Stimulated activated CD4-positive, alpha-beta T cell treated with anti-CD3 and anti-CD28 coated beads, Interleukin-2, amount 100 ng/mL, for 48 hours (primary cell): ENCODE data around the gene MFAP2.

Experiments used
- DNase-seq, 2 donors: peaks; one replicate each; pipeline ENCODE4 v3.0.0-alpha.2; 2020

The MFAP2 gene

GRCh38 chr1:17007121-17007520, 26.7 kb upstream of the MFAP2 start:
- DNase-seq, result no peak

- DNase-seq, result no peak
These were observed 24.9 kb upstream of the MFAP2 start for GRCh38 chr1:17005365-17005740.

- no peak for DNase-seq
These were observed 24.3 kb upstream of the MFAP2 start for GRCh38 chr1:17004466-17005364.

GRCh38 chr1:17002524-17002902, 22.1 kb upstream of the MFAP2 start:
- no peak for DNase-seq

GRCh38 chr1:17001760-17002523, 21.5 kb upstream of the MFAP2 start:
- no peak for DNase-seq

- no peak for DNase-seq
These were observed 19.4 kb upstream of the MFAP2 start for GRCh38 chr1:16999863-17000262.

GRCh38 chr1:16998589-16998988, 18.2 kb upstream of the MFAP2 start:
- DNase-seq, result no peak

- no peak for DNase-seq
These were observed 16.4 kb upstream of the MFAP2 start for GRCh38 chr1:16996845-16997244.

GRCh38 chr1:16993521-16994038, 13.2 kb upstream of the MFAP2 start:
- no peak for DNase-seq

- no peak for DNase-seq
These were observed 12.3 kb upstream of the MFAP2 start for GRCh38 chr1:16992675-16993074.

- DNase-seq, result no peak
These were observed 11.7 kb upstream of the MFAP2 start for GRCh38 chr1:16992102-16992501.

- no peak for DNase-seq
These were observed 11.2 kb upstream of the MFAP2 start for GRCh38 chr1:16991571-16991970.

GRCh38 chr1:16989676-16990391, 9.4 kb upstream of the MFAP2 start:
- no peak for DNase-seq

- no peak for DNase-seq
These were observed 7.8 kb upstream of the MFAP2 start for GRCh38 chr1:16988210-16988609.

GRCh38 chr1:16986962-16987361, 6.5 kb upstream of the MFAP2 start:
- DNase-seq, result no peak

- no peak for DNase-seq
These were observed 6.1 kb upstream of the MFAP2 start for GRCh38 chr1:16986560-16986959.

GRCh38 chr1:16986113-16986512, 5.7 kb upstream of the MFAP2 start:
- no peak for DNase-seq

- DNase-seq, result no peak
These were observed 4.3 kb upstream of the MFAP2 start for GRCh38 chr1:16984717-16985116.

- DNase-seq, result no peak
These were observed 3.2 kb upstream of the MFAP2 start for GRCh38 chr1:16983649-16984048.

- no peak for DNase-seq
These were observed 2.5 kb upstream of the MFAP2 start for GRCh38 chr1:16982902-16983301.

- DNase-seq, result no peak
These were observed 939 bp upstream of the MFAP2 start for GRCh38 chr1:16981269-16981849.

GRCh38 chr1:16979475-16980327, 719 bp downstream of the MFAP2 start:
- DNase-seq, result no peak
